Measurements from ENCODE around the gene UHMK1.

UHMK1 gene

GRCh38 chr1:162551969-162552683 is 54.5 kb downstream of the UHMK1 start:
- H3K27me3 ChIP-seq (replicated peaks; ENCODE audit: control insufficient read depth, insufficient read depth, low read length) = no peaks in the 10 kb centered on the region
- DNase-seq (ENCODE audit: extremely low read depth, insufficient read length) = no peak
- H3K36me3 ChIP-seq (ENCODE audit: control insufficient read depth, insufficient read depth, low read length) = no peaks in the 10 kb centered on the region
- TF ChIP-seq, protein P1, sequence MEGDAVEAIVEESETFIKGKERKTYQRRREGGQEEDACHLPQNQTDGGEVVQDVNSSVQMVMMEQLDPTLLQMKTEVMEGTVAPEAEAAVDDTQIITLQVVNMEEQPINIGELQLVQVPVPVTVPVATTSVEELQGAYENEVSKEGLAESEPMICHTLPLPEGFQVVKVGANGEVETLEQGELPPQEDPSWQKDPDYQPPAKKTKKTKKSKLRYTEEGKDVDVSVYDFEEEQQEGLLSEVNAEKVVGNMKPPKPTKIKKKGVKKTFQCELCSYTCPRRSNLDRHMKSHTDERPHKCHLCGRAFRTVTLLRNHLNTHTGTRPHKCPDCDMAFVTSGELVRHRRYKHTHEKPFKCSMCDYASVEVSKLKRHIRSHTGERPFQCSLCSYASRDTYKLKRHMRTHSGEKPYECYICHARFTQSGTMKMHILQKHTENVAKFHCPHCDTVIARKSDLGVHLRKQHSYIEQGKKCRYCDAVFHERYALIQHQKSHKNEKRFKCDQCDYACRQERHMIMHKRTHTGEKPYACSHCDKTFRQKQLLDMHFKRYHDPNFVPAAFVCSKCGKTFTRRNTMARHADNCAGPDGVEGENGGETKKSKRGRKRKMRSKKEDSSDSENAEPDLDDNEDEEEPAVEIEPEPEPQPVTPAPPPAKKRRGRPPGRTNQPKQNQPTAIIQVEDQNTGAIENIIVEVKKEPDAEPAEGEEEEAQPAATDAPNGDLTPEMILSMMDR (IDR thresholded peaks at IDR 0.05; ENCODE audit: insufficient read depth, low read length, poor library complexity, severe bottlenecking) = no peak
- H3K4me3 ChIP-seq (replicated peaks; ENCODE audit: low read depth, low read length) = no peak overlapping the region

DNA sequence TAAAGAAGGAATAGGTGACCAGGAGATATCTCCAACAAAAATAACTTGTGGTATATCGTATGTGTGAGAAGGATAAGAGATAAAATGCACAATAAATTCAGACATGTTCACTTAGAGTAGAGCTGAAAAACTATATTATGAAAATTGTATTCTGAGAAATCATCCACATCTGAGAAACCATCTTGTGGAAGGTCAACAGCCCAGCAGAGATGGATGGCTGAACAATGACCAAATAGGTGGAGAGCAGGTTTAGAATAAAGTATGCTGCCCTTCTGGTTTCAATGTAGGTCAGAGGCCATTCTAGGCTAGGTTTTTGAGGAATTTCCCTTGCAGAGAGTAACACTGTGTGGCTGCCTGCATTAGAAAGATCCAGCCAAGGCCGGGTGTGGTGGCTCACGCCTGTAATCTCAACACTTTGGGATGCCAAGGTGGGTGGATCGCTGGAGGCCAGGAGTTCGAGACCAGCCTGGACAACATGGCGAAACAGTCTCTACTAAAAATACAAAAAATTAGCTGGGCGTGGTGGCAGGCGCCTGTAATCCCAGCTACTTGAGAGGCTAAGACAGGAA is 55.1 kb downstream of the UHMK1 start:
- TF ChIP-seq, protein P1 (IDR thresholded peaks at IDR 0.05; ENCODE audit: insufficient read depth, low read length, poor library complexity, severe bottlenecking) = no peak
- no peaks in the 10 kb centered on the region for H3K27me3 ChIP-seq (replicated peaks; ENCODE audit: control insufficient read depth, insufficient read depth, low read length)
- no peak for DNase-seq (ENCODE audit: extremely low read depth, insufficient read length)
- H3K36me3 ChIP-seq (ENCODE audit: control insufficient read depth, insufficient read depth, low read length) = no peaks in the 10 kb centered on the region
- H3K4me3 ChIP-seq (replicated peaks; ENCODE audit: low read depth, low read length) = no peak overlapping the region

GRCh38 chr1:162554258-162554657 is 56.6 kb downstream of the UHMK1 start:
- no peaks in the 10 kb centered on the region for H3K27me3 ChIP-seq (replicated peaks; ENCODE audit: control insufficient read depth, insufficient read depth, low read length)
- DNase-seq (ENCODE audit: extremely low read depth, insufficient read length) = no peak
- TF ChIP-seq, protein P1 (IDR thresholded peaks at IDR 0.05; ENCODE audit: insufficient read depth, low read length, poor library complexity, severe bottlenecking) = no peak
- no peaks in the 10 kb centered on the region for H3K36me3 ChIP-seq (ENCODE audit: control insufficient read depth, insufficient read depth, low read length)
- no peak overlapping the region for H3K4me3 ChIP-seq (replicated peaks; ENCODE audit: low read depth, low read length)

GRCh38 chr1:162557536-162557935 is 59.9 kb downstream of the UHMK1 start:
- no peaks in the 10 kb centered on the region for H3K27me3 ChIP-seq (replicated peaks; ENCODE audit: control insufficient read depth, insufficient read depth, low read length)
- no peak for DNase-seq (ENCODE audit: extremely low read depth, insufficient read length)
- no peak overlapping the region for H3K4me3 ChIP-seq (replicated peaks; ENCODE audit: low read depth, low read length)
- no peaks in the 10 kb centered on the region for H3K36me3 ChIP-seq (ENCODE audit: control insufficient read depth, insufficient read depth, low read length)
- TF ChIP-seq, protein P1 (IDR thresholded peaks at IDR 0.05; ENCODE audit: insufficient read depth, low read length, poor library complexity, severe bottlenecking) = no peak

- H3K36me3 ChIP-seq (ENCODE audit: control insufficient read depth, insufficient read depth, low read length) = no peaks in the 10 kb centered on the region
- no peak for DNase-seq (ENCODE audit: extremely low read depth, insufficient read length)
- peak overlapping the region; percentile 66 for H3K4me3 ChIP-seq (replicated peaks; ENCODE audit: low read depth, low read length)
- H3K27me3 ChIP-seq (replicated peaks; ENCODE audit: control insufficient read depth, insufficient read depth, low read length) = no peaks in the 10 kb centered on the region
- TF ChIP-seq, protein P1 (IDR thresholded peaks at IDR 0.05; ENCODE audit: insufficient read depth, low read length, poor library complexity, severe bottlenecking) = no peak
Measured at GRCh38 chr1:162560303-162561036, 62.9 kb downstream of the UHMK1 start.

Data from GM06990 (cell line).